Raji (cell line): ENCODE results near the gene RAD52.

Experiments used
- POLR2A ChIP-seq: IDR thresholded peaks from 2 replicates; pipeline ENCODE4 v1.6.1; 2011; ENCODE audit warnings: low read depth, low read length, control low read depth; ENCODE audit not compliant: insufficient read depth

Gene RAD52

GRCh38 chr12:949453-950191 is at the start of gene RAD52:
RAD52 (minus strand) TSS chr12:949694; CDS start chr12:933058, 16,636 bp downstream.
- TF ChIP-seq POLR2A = peak; percentile 96

- TF ChIP-seq POLR2A = no peak
These were observed 48.8 kb upstream of the RAD52 start for GRCh38 chr12:998020-998874.

GRCh38 chr12:997505-997904 is 48.0 kb upstream of the RAD52 start:
- TF ChIP-seq POLR2A = no peak

GRCh38 chr12:996881-997280 is 47.4 kb upstream of the RAD52 start:
- no peak for TF ChIP-seq POLR2A

GRCh38 chr12:992647-993046 is 43.2 kb upstream of the RAD52 start:
- no peak for TF ChIP-seq POLR2A

- TF ChIP-seq POLR2A = no peak
These were observed 42.1 kb upstream of the RAD52 start for GRCh38 chr12:991350-992333.

GRCh38 chr12:990661-991349 is 41.3 kb upstream of the RAD52 start, which contains the start of gene ERC1:
ERC1 (plus strand) TSS chr12:991223; CDS start chr12:1027904, 36,681 bp downstream.
- TF ChIP-seq POLR2A = peak; percentile 89

GRCh38 chr12:989751-990660 is 40.5 kb upstream of the RAD52 start:
- TF ChIP-seq POLR2A = no peak

- TF ChIP-seq POLR2A = no peak
These were observed 39.6 kb upstream of the RAD52 start for GRCh38 chr12:989051-989450.

GRCh38 chr12:988646-989045 is 39.2 kb upstream of the RAD52 start:
- TF ChIP-seq POLR2A = no peak

- no peak for TF ChIP-seq POLR2A
These were observed 32.5 kb upstream of the RAD52 start for GRCh38 chr12:981961-982360.

GRCh38 chr12:981176-981828 is 31.8 kb upstream of the RAD52 start:
- no peak for TF ChIP-seq POLR2A

- TF ChIP-seq POLR2A = no peak
These were observed 29.9 kb upstream of the RAD52 start for GRCh38 chr12:979349-979748.
